GM12891 (cell line): ENCODE data around the gene AGXT.

Source experiments
- DNase-seq: peaks from one replicate; pipeline ENCODE4 v3.0.0; 2011; ENCODE audit warnings: low spot score; ENCODE audit not compliant: insufficient read length
- FAIRE-seq: peaks from 2 replicates; lab custom pipeline; 2011; peaks lifted over from hg19 to GRCh38; lab: Jason Lieb, UNC
- PAX5 ChIP-seq: IDR thresholded peaks from 2 replicates; pipeline ENCODE4 v1.6.1; 2011; ENCODE audit warnings: low read length, moderate library complexity, mild to moderate bottlenecking; ENCODE audit not compliant: insufficient read depth, severe bottlenecking
- POLR2A ChIP-seq: IDR thresholded peaks from 2 replicates; pipeline ENCODE4 v1.6.1; 2011; ENCODE audit warnings: low read depth, low read length, control low read depth
- POLR2AphosphoS5 ChIP-seq: IDR thresholded peaks from 2 replicates; pipeline ENCODE4 v1.6.1; 2011; ENCODE audit warnings: low read depth, low read length, control low read depth
- POU2F2 ChIP-seq: IDR thresholded peaks from 2 replicates; pipeline ENCODE4 v1.6.1; 2011; ENCODE audit warnings: low read depth, mild to moderate bottlenecking, control low read depth, low read length, moderate library complexity
- SPI1 ChIP-seq: IDR thresholded peaks from 2 replicates; pipeline ENCODE4 v1.6.1; 2011; ENCODE audit warnings: low read depth, low read length, control low read depth
- TAF1 ChIP-seq: IDR thresholded peaks from 2 replicates; pipeline ENCODE4 v1.6.1; 2011; ENCODE audit warnings: low read depth, low read length, control low read depth

The AGXT gene

GRCh38 chr2:240911641-240912265 lies 43.1 kb downstream of the AGXT start:
- DNase-seq (no peak), FAIRE-seq (no peak)
- TF ChIP-seq TAF1 (no peak), POU2F2 (no peak), PAX5 (no peak), POLR2A (no peak), SPI1 (no peak)

GRCh38 chr2:240912878-240913809 lies 44.5 kb downstream of the AGXT start:
- FAIRE-seq: no peak
- no peak for DNase-seq
- TF ChIP-seq POLR2A (no peak), PAX5 (no peak), POU2F2 (no peak), SPI1 (no peak), TAF1 (no peak), POLR2AphosphoS5 (no peak)

- FAIRE-seq (no peak), DNase-seq (peak; percentile 87)
- TF ChIP-seq PAX5: no peak
- no peak for TF ChIP-seq POU2F2
- no peak for TF ChIP-seq SPI1
- TF ChIP-seq TAF1: no peak
- TF ChIP-seq POLR2AphosphoS5: no peak
- no peak for TF ChIP-seq POLR2A
These were observed 45.4 kb downstream of the AGXT start for GRCh38 chr2:240913810-240914644.

DNA sequence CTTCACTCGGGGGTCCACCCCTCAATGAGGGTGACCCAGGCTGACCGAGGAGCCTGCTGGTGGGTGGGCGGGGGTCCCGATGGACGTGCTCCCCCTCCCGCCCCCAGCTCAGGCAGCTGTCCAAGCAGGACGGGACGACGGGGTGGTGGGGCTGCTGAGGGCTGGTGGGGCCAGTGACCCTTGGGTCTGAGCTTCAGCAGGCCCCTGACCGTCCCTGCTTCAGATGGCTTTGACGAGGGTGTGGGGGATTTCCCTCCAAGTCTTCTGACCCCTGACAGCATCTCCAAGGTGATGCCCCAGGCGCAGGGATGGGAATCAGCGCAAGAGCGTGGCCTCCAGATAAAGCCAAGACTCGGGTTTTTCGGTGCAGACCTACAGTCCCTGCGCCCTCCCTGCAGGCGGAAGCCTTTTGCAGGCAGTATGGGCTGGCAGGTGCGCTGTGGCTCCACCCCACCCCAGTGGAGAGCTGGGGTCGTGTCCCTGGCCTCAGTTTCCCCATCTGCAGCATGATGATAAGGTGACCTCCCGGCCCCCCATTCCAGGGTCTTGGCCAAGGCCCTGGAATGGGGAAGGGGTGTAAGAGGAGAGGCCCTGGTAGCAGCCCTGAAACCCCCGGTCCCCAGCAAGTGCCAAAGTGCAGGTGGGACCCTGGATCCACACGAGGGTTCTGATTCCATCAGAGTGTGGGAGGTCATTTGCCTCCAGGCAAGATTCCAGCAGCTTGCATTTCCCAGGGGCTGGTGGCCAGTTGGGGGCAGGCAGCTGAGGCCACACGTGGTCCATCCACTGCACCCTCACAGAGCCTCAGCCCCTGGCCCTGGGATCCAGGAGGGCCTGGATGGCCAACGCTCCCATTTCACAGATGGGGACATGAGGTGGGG lies 46.3 kb downstream of the AGXT start:
- no peak for FAIRE-seq
- TF ChIP-seq PAX5 (no peak), SPI1 (no peak), POLR2A (no peak), TAF1 (no peak), POLR2AphosphoS5 (no peak), POU2F2 (no peak)
- no peak for DNase-seq

GRCh38 chr2:240915526-240916341 lies 47.1 kb downstream of the AGXT start:
- DNase-seq: no peak
- no peak for FAIRE-seq
- TF ChIP-seq POU2F2 (no peak), TAF1 (no peak), SPI1 (no peak), PAX5 (no peak), POLR2A (no peak), POLR2AphosphoS5 (no peak)

GRCh38 chr2:240916571-240917008 lies 48.0 kb downstream of the AGXT start:
- DNase-seq: no peak
- TF ChIP-seq TAF1 (no peak), POLR2A (no peak), PAX5 (no peak), SPI1 (no peak), POLR2AphosphoS5 (no peak), POU2F2 (no peak)
- no peak for FAIRE-seq

DNA sequence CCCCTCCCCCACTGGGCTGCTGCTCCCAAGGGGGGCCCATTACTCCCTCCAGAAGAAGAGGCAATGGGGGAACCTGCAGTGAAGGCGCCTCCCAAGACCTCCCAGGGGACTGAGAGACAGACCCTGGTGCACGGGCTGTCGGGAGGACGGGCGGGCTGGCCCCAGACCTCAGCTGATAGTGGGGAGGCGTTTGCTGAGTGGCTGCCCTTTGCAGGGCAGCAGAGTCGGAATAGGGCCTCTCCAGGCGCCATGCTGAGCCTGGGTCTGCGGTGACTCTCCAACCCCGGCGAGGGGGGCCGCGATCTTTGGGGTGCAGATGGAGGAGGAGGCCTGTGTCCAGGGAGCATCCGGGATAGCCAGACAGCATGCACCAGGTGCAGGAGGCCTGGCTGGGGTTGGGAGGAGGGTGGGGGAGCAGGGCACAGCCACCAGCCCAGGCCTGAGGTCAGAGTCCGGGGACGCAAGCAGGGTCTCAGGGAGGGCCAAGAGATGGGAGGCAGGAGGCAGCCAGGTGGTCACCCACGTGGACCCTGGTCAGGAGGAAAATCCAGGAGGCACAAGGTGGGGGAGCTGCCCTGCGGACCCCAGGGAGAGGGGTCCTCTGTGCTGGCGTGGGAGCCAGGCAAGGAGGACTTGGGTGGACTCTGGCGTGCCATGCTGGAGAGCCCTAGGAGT lies 48.5 kb downstream of the AGXT start:
- no peak for DNase-seq
- FAIRE-seq: no peak
- TF ChIP-seq POLR2AphosphoS5 (no peak), POLR2A (no peak), PAX5 (no peak), TAF1 (no peak), POU2F2 (no peak), SPI1 (no peak)
